ENCODE measurements around the gene NABP1.
"Not testable (repeated sequence)": the region's sequence is repeated elsewhere in the genome, so short reads cannot be mapped to it uniquely, and the experiment has no call there.

Gene NABP1

DNA sequence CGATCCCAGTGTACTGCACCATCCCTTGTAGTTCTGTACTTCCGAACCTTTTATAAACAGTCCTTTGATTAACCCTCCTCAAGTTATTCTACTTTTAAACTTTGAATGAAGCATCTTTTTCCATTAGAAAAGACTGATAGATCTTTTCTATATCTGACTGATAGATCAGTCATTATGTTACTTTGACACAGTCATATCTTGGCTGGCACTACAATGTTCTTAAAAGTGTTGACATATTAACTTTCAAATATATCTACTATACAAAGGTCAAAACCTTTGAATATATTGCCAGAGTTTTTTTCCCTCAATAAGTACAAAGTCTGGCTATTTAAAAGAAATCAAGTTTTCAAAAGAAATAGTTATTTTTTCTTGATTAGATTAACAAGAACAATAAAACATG lies 35.4 kb upstream of the NABP1 start:
- TF ChIP-seq, protein P1, sequence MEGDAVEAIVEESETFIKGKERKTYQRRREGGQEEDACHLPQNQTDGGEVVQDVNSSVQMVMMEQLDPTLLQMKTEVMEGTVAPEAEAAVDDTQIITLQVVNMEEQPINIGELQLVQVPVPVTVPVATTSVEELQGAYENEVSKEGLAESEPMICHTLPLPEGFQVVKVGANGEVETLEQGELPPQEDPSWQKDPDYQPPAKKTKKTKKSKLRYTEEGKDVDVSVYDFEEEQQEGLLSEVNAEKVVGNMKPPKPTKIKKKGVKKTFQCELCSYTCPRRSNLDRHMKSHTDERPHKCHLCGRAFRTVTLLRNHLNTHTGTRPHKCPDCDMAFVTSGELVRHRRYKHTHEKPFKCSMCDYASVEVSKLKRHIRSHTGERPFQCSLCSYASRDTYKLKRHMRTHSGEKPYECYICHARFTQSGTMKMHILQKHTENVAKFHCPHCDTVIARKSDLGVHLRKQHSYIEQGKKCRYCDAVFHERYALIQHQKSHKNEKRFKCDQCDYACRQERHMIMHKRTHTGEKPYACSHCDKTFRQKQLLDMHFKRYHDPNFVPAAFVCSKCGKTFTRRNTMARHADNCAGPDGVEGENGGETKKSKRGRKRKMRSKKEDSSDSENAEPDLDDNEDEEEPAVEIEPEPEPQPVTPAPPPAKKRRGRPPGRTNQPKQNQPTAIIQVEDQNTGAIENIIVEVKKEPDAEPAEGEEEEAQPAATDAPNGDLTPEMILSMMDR (IDR thresholded peaks at IDR 0.05), result no peak
- H3K27ac ChIP-seq, result no peak overlapping the region

DNA sequence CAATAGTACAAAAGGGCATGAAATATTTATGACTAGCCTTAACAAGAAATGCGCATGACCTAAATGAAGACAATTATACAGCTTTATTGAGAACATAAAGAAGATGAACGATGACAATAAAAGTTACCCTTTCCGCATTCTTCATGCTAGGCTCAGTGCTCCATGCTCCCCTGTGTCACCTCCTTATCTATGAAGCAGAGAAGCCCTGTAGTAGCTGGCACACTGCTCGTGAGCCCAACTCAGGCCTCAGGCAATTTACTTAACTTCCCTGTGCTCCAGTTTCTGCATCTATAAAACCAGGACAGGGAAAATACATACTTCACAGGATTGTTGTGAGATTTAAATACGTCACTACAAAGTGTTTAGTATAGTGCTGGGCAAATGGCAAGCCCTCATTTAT lies 34.5 kb upstream of the NABP1 start:
- TF ChIP-seq, protein P1 (IDR thresholded peaks at IDR 0.05), result no peak
- no peak for TF ChIP-seq ZFX (IDR thresholded peaks at IDR 0.05; ENCODE audit: borderline replicate concordance)
- no peak overlapping the region for H3K27ac ChIP-seq

DNA sequence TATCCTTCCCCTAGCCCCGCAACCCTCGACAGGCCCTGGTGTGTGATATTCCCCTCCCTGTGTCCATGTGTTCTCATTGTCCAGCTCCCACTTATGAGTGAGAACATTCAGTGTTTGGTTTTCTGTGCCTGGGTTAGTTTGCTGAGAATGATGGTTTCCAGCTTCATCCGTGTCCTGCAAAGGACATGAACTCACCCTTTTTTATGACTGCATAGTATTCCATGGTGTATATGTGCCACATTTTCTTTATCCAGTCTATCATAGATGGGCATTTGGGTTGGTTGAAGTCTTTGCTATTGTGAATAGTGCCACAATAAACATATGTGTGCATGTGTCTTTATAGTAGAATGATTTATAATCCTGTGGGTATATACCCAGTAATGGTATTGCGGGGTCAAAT lies 33.3 kb upstream of the NABP1 start:
- H3K27ac ChIP-seq, result not testable (repeated sequence)

DNA sequence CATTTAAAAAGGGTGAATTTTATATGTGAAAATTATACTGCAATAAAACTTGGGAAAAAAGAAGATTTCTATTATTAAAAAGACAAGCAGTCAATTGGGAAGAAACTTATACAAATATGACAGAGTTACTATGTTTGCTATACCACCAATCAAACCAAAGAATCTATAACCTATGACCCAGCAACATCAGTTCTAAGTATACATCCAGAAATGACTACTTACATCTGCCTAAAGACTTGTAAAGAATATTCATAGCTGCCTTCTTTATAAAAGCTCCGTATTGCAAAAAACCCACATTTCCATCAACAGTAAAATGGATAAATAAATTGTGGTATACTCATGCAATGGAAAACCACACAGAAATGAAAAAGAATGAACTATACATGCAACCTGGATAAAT lies 32.9 kb upstream of the NABP1 start:
- no peak overlapping the region for H3K27ac ChIP-seq
- TF ChIP-seq, protein P1 (IDR thresholded peaks at IDR 0.05), result no peak
- no peak for TF ChIP-seq ZFX (IDR thresholded peaks at IDR 0.05; ENCODE audit: borderline replicate concordance)

DNA sequence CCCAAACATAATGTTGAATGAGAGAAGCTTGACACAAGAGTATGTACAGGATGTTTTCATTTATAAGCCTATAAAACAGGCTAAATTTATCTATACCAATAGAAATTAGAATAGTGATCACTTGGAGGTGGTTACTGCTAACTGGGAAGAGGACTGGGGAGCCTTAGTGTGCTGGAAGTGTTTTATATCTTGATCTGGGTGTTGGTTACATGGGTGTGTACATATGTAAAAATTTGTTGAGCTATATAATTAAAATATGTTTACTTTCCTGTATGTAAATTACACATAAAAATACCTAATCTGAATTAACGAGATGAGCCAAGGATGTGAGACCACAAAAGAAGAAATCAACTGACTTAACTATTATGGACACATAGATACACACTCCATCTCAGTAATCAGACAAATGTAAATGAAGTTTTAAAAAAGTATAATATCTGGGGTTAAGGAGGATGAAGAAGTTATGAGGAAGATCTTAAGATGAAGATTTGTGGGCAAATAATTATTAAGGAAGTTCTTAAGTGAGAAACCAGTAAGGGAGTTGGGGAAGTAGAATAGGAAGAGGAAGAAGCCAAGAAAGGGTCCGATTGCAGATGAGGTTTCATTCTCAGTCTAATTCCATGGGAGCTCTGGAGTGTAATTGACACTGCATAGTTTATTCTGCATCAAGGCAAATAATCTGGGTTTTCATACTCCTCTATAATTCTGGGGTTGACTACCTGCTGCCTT lies 32.3 kb upstream of the NABP1 start:
- TF ChIP-seq, protein P1 (IDR thresholded peaks at IDR 0.05), result no peak
- no peak for TF ChIP-seq ZFX (IDR thresholded peaks at IDR 0.05; ENCODE audit: borderline replicate concordance)
- H3K27ac ChIP-seq, result no peak overlapping the region

DNA sequence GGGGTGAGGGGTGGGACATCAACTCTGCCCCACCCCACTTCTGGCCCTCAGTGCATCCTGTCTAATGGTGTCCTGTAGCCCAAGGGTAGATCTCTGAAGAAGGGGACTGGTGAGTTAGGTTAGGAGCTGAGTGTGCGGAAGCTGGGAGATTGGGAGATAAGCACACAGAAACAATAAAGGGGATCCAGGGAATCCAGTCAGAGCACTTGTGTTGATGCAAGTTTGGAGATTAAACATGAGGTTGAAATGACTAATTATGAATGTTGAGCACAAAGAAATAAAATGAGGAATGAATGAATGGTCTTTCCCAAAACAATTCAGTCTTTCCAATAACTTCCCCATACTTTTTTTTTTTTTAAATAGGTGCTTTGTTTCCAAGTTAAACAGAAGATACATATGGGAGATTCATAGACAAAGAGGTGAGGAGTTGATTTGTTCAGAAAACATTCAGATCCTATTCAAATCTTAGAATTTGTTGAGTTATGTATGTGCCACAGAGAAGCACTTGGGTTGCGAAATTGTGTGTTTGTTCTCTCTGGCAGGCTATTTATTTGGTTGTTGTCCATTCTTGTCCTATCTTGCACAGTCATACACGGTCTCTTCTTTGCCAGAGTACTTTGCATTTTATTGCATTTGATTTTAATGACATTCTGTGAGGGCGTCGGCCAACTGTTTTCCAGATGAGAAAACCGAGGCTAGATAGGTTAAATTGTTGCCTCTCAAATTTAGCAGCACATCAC lies 31.6 kb upstream of the NABP1 start:
- no peak overlapping the region for H3K27ac ChIP-seq
- no peak for TF ChIP-seq ZFX (IDR thresholded peaks at IDR 0.05; ENCODE audit: borderline replicate concordance)
- TF ChIP-seq, protein P1 (IDR thresholded peaks at IDR 0.05), result no peak

DNA sequence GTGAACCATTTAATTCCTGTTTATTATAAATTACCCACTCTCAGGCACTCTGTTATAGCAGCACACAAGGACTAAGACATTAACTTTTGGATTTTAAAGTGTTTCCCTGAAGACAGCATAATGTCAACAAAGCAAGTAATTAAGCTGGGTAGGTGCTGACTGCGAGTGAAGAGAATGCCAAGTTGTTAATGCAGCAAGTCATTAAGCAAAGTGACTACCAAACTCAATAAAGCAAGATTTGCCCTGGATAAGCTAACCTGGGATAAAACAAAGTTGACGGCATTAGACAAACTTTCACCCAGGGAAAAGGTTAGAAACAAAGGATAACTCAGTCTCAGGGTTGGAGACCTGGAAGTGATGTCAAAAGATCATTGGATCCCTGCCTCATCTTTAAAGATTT lies 28.4 kb upstream of the NABP1 start:
- no peak for TF ChIP-seq ZFX (IDR thresholded peaks at IDR 0.05; ENCODE audit: borderline replicate concordance)
- TF ChIP-seq, protein P1 (IDR thresholded peaks at IDR 0.05), result no peak
- no peak overlapping the region for H3K27ac ChIP-seq
